D721Med (cell line): ENCODE data around the gene RFX3.

Source experiments
- DNase-seq: peaks from one replicate; pipeline ENCODE4 v3.0.0; 2011; ENCODE audit warnings: low spot score; ENCODE audit not compliant: insufficient read length
- FAIRE-seq: peaks from 2 replicates; lab custom pipeline; 2011; peaks lifted over from hg19 to GRCh38; lab: Jason Lieb, UNC
- TF ChIP-seq, protein P1 (sequence below): IDR thresholded peaks from 2 replicates; pipeline ENCODE4 v1.5.1; 2012; ENCODE audit warnings: mild to moderate bottlenecking, control low read depth; ENCODE audit not compliant: insufficient read depth; ENCODE audit errors: missing control alignments

The RFX3 gene

GRCh38 chr9:3514786-3515185, 11.0 kb downstream of the RFX3 start:
- FAIRE-seq (no peak), DNase-seq (no peak)
- TF ChIP-seq, protein P1, sequence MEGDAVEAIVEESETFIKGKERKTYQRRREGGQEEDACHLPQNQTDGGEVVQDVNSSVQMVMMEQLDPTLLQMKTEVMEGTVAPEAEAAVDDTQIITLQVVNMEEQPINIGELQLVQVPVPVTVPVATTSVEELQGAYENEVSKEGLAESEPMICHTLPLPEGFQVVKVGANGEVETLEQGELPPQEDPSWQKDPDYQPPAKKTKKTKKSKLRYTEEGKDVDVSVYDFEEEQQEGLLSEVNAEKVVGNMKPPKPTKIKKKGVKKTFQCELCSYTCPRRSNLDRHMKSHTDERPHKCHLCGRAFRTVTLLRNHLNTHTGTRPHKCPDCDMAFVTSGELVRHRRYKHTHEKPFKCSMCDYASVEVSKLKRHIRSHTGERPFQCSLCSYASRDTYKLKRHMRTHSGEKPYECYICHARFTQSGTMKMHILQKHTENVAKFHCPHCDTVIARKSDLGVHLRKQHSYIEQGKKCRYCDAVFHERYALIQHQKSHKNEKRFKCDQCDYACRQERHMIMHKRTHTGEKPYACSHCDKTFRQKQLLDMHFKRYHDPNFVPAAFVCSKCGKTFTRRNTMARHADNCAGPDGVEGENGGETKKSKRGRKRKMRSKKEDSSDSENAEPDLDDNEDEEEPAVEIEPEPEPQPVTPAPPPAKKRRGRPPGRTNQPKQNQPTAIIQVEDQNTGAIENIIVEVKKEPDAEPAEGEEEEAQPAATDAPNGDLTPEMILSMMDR, result no peak

GRCh38 chr9:3513265-3513818, 12.5 kb downstream of the RFX3 start:
- DNase-seq (no peak), FAIRE-seq (no peak)

DNA sequence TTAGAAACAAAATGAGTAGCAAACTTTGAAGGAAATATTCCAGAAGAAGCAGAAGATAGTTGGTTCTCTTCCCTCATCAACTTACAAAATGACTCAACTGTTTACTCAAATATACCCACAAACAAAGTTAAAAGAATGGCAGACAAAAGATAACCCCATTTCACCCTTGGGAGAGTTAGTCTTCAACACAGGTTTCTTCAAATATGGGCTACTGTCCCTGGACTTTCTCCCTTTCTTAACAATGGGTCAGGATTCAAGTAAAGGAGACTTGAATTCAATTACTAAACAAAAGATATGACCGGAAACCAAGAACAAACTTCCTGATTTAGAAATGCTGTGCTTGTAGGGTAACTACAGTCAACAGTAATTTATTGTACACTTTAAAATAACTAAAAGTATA, 14.2 kb downstream of the RFX3 start:
- no peak for DNase-seq
- TF ChIP-seq, protein P1, result no peak
- no peak for FAIRE-seq

More at GRCh38 chr9:3513265-3513818, 12.5 kb downstream of the RFX3 start:
- TF ChIP-seq, protein P1, result no peak

- TF ChIP-seq, protein P1, result no peak
- DNase-seq (no peak), FAIRE-seq (no peak)
These were observed 15.0 kb downstream of the RFX3 start for GRCh38 chr9:3510796-3511195.

DNA sequence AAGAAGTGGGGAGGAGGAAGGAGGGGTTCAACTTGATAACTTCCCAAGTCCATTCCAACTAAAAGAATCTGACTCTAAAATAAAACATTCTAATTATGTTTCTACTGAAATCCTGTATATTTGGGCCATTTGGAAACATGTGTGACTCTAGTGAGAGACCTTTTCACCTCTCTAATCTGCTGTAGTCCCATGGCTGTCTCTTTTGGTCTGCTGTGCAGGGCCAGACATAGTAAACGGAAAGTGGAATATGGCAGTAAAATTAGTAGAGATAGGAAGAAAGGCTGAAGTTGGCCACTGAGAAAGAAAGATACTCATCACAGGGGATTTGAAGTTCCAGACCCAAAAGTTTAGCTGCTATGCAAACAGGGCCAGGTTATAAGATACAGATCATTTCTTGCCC, 15.9 kb downstream of the RFX3 start:
- TF ChIP-seq, protein P1, result no peak
- FAIRE-seq, result no peak
- no peak for DNase-seq

GRCh38 chr9:3508521-3509291, 17.1 kb downstream of the RFX3 start:
- DNase-seq (no peak), FAIRE-seq (peak; percentile 78)
- TF ChIP-seq, protein P1, result no peak

- TF ChIP-seq, protein P1, result no peak
- FAIRE-seq, result no peak
- no peak for DNase-seq
These were observed 17.7 kb downstream of the RFX3 start for GRCh38 chr9:3508078-3508431.
